UCSD-AML1 (cell line): ENCODE results near the gene KLRG1.

Source experiments
- DNase-seq: peaks from one replicate; lab custom pipeline; 2025; ENCODE audit not compliant: unreplicated experiment; lab: John Stamatoyannopoulos, UW

KLRG1 gene

DNA sequence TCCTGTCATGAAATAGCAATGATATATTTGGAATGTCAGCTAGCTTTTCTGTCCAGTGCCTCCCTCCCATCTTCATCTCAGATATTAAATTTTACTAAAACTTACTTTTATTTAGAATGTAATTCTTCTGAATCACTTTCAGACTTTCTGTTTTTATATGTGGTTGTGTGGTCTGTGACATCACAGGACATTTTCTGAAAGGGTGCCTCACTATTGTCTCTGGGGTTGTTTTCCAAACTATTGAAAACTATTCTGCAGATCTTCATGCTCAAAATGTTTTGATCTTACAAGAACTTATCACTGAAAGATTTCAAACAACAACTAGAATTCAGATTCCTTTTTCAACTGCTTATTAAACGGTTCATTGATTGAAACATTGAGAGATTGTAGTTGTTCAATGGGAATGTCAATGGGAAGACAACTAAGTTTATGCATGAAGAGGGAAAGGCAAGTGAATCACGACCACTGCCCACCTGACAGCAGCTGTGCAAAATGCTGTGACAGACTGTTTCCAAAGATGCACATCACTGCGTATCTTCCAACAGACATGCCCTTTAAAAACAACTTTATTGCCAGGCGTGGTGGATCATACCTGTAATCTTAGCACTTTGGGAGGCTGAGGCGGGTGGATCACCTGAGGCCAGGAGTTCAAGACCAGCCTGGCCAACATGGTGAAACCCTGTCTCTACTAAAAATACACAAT is 51.3 kb downstream of the KLRG1 start:
- no peak for DNase-seq

DNA sequence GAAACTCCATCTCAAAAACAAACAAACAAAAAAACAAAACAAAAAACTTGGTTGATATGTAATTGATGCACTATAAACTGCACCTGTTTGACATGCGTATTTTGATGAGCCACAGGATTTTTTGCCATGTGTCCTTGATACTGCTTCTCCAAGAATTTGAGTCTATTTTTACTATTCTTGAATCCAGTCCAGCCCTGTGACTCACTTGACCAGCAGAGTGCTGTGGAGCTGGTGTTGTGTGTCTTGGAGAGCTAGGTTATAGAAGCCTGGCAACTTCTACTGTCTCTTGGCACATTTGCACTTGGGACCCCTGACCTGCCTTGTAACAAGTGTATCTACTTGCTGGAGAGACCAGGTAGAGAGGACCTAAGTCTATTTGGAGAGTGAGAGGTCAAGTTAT is 52.0 kb downstream of the KLRG1 start:
- DNase-seq, result no peak

DNA sequence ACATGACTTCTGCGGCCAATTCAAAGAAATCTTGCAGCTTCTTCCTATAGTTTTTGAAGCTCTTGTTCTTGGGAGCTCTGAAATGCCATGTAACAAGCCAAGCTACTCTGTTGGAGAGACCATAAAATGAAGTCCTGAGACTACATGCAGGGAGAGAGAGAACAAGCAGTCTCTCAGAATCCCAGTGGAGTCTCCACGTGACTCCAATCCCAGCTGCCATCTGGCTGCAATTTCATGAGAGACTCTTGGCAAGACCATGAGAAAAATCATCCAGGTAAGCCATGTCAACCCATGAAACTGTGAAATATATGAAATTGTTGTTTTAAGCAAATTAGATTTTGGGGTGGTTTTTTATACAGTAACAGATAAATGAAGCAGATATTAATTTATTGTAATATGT is 54.4 kb downstream of the KLRG1 start:
- no peak for DNase-seq

DNA sequence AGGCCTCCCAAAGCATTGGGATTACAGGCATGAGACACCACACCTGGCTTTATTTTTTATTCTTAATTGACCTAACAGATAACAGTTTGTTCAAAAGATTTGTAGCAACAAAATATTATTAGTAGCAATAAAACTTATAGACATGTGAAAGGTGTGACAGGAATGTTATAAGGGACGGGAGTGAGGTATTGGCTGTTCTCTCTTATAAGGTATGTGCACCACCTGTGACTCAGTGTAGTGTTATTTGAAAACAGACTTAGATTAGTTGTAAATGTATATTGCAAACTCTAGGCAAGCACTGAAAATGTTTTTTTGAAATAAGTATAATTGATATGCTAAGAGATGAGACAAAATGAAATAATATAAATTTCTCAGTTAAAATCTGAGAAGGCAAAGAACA is 57.8 kb downstream of the KLRG1 start:
- DNase-seq, result no peak

DNA sequence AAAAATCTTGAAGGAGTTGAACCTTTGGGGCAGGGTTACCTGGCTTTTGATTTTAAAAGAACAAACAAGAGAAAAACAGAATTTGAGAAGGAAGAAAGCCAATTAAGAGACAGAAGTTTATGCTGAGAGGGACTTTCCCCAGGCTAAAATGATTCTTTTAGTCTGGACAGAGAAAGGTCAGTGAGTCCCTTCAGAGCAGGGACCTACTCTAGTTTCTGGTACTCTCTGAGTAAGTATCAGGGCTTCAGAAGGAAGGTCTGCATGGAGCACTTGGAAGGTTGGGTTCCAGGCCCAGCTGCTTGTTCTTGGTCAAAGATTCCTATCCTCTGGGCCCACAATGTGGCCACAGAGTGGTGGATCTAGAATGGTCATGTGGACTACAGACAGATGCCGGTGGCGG is 59.6 kb downstream of the KLRG1 start:
- DNase-seq, result no peak

DNA sequence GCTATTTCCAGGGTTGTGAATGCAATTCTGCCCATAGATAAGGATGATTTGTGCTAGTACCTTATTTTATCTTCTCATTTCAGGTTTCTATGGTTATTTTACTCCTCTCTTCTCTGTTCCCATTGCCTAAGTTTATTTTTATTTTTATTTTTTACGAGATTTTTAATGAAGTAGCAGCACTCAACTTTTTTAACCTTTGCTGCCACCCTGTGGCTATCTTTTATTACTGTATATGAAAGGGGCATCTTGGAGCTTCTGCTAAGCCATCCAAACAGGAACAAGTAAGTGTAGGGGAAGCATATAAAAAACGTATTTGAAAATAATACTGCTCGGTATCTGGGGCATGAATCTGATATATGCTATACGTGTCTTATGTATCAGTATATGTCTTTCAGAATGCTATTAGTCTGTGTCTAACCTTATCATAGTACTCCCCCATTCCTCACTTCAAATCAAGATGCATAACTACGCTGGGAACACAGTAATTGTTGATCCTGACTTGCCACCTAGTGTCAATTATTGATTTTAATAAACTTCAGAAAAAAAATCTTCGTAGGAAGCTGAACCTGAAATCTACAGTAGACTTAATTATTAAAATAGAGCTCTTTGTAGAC is 60.3 kb downstream of the KLRG1 start:
- no peak for DNase-seq

DNA sequence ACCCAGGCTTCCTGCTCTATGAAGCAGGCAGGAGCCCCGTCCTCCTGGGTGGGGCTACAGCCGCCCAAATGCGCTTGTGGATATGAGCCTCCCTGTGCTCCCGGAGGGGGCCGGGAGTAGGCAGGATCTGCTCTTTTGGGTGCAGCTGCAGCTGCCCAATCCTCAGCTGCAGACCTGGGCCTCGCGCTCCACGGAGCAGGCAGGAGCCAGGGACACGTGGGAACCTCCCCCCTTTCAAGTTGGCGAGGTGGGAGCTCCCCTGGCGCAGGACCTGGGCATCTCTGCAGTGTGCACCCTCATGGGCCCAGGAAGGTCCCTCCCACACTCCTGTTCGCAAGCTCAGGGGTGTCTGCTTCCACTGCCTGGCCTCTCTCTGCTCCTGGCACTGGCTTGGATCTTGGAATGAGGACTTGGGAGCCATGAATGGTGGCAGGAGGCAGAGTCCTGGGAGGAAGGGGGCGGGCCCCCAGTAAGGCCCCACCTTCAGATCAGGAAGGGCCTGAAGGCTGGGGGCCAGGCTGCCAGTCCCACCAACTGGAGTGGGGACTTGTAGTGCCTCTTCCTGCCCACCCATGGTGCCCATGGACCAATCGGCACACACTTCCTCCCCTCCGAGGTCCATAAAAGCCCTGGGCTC is 61.3 kb downstream of the KLRG1 start:
- DNase-seq, result no peak

DNA sequence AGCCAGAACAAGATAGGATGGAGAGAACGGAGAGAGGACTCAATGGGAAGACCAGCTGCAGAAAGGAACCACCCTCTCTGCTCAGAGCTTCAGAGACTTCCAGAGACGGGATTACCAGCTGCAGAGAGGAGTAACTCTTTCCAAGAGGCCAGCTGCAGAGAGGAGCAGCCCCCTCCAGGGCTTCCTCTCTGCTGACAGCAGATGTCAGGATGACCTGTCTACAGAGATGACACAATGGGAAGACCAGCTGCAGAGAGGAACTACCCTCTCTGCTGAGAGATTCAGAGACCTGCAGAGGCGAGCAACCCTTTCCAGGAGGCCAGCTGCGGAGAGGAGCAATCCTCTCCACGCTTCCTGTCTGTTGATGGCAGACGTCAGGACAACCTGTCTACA is 61.8 kb downstream of the KLRG1 start:
- no peak for DNase-seq

DNA sequence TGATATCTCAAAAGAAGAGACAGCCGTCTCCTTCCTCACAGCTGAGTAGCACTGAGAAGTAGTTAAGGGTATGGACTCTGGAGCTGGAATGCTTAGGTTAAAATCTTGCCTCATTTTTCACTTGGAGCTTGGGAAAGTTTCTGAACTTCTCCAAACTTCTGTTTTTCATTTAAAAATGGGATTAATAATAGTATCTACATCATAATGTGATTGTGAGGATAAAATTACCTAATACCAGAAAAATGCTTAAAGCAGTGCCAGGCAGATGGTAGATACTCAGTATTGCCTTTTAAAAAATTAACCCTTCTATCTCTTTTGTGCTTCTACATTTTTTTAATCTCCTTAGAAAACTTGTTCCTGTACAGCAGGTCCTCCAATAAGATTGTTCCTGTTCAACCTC is 63.3 kb downstream of the KLRG1 start:
- no peak for DNase-seq
